Thyroid gland (tissue), 4 donors: ENCODE measurements around the gene NCAPH2.

Experiments used
- POLR2A ChIP-seq, 2 donors: fragments of 450-650 bp; IDR thresholded peaks; one replicate each; pipeline ENCODE4 v1.6.1; 2017; ENCODE audit warnings: antibody characterized with exemption in 2 of 2, mild to moderate bottlenecking in 2 of 2, moderate library complexity in 1 of 2
- TF ChIP-seq, protein P1 (sequence below), 6 experiments: fragments of 200-600 bp in 3 of 6; fragments of 450-650 bp in 3 of 6; sonication (generic) in 3 of 6; IDR thresholded peaks; one replicate each; pipeline ENCODE4 v1.5.1; 2016 to 2019; ENCODE audit warnings: antibody characterized with exemption in 6 of 6, mild to moderate bottlenecking in 2 of 6, inconsistent platforms in 1 of 6, moderate library complexity in 1 of 6

GRCh38 chr22:50568626-50569025 lies 60.6 kb downstream of the NCAPH2 start:
- TF ChIP-seq, protein P1, sequence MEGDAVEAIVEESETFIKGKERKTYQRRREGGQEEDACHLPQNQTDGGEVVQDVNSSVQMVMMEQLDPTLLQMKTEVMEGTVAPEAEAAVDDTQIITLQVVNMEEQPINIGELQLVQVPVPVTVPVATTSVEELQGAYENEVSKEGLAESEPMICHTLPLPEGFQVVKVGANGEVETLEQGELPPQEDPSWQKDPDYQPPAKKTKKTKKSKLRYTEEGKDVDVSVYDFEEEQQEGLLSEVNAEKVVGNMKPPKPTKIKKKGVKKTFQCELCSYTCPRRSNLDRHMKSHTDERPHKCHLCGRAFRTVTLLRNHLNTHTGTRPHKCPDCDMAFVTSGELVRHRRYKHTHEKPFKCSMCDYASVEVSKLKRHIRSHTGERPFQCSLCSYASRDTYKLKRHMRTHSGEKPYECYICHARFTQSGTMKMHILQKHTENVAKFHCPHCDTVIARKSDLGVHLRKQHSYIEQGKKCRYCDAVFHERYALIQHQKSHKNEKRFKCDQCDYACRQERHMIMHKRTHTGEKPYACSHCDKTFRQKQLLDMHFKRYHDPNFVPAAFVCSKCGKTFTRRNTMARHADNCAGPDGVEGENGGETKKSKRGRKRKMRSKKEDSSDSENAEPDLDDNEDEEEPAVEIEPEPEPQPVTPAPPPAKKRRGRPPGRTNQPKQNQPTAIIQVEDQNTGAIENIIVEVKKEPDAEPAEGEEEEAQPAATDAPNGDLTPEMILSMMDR (IDR thresholded peaks at IDR 0.05), result no peak
- TF ChIP-seq POLR2A (IDR thresholded peaks at IDR 0.05), result no peak
